HG02623 (cell line): ENCODE results near the gene ADAMTS13.

Experiments
- ATAC-seq: cut with Tn5 transposase; IDR thresholded peaks from one replicate; pipeline ENCODE4 v1.9.1; 2021; ENCODE audit warnings: moderate library complexity; ENCODE audit not compliant: unreplicated experiment

The ADAMTS13 gene

DNA sequence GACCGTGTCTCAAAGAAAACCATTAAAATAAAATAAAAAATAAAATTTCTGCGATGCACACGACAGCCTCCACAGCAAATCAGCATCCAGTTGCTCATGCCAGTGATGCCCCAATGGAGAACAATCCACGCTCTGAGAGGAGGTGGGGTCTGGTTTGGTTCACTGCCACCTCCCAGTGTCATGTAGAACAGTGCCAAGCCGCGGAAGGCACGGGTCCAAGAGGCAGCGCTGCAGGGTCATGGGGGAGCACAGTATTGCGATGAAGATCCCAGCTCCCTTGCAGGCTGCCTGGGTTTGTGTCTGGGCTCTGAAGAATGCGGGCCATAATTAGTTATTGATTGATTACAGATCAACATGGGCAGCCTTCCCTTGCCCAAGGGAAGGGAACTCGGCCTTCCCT is 31.5 kb downstream of the ADAMTS13 start:
- no peak for ATAC-seq

DNA sequence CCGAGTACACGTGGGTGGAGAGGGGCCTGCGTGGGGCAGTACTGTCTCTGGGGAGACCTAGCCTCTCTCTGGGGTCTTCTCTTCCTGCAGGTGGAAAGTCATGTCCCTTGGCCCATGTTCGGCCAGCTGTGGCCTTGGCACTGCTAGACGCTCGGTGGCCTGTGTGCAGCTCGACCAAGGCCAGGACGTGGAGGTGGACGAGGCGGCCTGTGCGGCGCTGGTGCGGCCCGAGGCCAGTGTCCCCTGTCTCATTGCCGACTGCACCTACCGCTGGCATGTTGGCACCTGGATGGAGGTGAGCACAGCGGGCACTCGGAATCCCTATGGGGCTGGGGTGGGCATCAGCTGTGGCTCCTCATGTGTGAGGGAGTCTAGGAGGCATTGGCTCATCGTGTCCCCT is 32.2 kb downstream of the ADAMTS13 start:
- ATAC-seq = no peak

DNA sequence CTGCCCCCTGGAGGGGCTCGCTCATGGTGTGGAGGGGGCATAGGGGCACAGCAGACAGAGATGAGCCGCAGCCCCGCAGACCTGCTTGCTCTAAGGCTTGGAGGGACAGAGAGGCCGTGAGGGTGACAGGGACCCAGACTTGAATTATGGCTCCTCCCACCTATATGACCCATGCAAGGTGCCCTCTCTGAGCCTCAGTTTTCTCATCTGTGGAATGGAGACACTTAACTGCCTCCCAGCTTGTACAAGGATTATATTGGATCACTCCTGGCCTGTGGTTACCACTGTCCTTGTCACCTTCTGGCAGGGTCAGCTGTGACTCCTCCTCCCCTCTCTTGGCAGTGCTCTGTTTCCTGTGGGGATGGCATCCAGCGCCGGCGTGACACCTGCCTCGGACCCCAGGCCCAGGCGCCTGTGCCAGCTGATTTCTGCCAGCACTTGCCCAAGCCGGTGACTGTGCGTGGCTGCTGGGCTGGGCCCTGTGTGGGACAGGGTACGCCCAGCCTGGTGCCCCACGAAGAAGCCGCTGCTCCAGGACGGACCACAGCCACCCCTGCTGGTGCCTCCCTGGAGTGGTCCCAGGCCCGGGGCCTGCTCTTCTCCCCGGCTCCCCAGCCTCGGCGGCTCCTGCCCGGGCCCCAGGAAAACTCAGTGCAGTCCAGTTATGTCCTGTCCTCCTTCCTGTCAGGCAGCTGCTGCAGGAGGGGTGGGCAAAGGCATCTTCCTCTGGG is 32.9 kb downstream of the ADAMTS13 start:
- no peak for ATAC-seq

DNA sequence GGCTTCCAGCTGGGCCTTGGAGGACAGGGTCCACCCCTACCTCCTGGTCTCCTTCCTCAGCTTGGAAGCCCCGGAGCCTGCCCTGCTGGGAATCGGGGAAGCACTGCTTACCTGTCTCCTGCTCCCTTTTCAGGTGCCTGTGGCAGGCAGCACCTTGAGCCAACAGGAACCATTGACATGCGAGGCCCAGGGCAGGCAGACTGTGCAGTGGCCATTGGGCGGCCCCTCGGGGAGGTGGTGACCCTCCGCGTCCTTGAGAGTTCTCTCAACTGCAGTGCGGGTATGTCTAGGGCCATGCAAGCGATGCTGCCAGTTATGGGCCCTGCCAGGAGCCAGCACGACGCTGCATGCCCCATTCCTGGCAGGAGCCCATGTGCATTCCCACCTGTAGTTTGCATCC is 33.8 kb downstream of the ADAMTS13 start:
- no peak for ATAC-seq

DNA sequence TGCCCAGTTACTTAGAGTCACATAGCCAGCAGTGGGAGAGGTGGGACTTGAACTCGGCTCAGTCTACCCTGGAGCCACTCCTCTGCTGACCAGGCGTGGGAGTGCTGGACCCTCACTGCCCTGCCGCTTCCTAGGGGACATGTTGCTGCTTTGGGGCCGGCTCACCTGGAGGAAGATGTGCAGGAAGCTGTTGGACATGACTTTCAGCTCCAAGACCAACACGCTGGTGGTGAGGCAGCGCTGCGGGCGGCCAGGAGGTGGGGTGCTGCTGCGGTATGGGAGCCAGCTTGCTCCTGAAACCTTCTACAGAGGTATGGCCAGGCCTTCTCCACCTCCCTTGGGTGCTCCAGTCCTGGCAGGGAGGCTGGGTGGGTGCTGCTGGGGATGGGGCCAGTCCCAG is 34.2 kb downstream of the ADAMTS13 start:
- no peak for ATAC-seq

DNA sequence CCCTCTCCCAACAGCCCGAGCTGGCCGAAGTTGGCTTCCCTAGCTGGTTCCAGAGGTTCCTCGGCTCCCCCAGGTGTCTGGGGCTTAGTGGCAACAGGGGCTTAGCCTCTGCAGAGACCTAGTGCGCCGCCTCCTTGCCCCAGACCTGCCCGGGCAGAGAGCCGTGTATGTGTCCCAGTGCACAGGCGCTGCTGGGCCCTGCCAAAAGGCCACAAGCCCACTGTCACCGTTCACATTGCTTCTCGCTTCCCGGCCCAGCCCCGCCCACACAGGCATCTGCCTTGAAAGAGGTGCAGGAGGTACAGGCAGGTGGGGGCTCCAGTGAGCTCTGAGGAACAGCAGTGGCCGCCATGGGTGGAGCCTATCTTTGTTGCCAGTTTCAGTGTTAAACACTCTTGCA is 35.1 kb downstream of the ADAMTS13 start:
- no peak for ATAC-seq

DNA sequence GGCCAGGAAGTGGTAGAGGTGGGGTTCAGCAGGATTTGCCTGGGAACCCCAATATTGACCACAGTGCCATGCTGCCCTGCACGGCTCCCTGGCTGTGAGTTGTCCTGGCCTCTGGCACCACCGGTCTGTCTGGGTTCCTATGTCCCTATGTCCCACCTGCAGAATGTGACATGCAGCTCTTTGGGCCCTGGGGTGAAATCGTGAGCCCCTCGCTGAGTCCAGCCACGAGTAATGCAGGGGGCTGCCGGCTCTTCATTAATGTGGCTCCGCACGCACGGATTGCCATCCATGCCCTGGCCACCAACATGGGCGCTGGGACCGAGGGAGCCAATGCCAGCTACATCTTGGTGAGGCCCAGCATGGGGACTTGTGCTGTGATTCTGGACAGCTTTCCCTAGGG is 35.6 kb downstream of the ADAMTS13 start:
- no peak for ATAC-seq

DNA sequence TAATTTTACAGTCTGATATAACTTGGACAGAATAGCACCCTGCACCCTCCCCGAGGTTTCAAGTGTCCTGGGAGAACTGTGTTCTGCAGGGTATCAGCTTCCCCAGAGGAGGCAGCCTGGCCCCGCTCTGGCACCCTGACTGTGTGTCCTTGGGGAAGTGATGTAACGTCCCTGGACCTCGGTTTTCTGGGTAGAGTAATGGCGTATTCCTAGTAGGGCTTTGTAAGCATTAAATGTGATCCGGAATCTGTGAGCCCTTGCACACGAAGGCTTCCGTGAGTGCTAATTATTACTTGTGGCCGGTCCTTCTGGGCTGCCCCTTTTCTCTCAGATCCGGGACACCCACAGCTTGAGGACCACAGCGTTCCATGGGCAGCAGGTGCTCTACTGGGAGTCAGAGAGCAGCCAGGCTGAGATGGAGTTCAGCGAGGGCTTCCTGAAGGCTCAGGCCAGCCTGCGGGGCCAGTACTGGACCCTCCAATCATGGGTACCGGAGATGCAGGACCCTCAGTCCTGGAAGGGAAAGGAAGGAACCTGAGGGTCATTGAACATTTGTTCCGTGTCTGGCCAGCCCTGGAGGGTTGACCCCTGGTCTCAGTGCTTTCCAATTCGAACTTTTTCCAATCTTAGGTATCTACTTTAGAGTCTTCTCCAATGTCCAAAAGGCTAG is 36.6 kb downstream of the ADAMTS13 start:
- no peak for ATAC-seq

DNA sequence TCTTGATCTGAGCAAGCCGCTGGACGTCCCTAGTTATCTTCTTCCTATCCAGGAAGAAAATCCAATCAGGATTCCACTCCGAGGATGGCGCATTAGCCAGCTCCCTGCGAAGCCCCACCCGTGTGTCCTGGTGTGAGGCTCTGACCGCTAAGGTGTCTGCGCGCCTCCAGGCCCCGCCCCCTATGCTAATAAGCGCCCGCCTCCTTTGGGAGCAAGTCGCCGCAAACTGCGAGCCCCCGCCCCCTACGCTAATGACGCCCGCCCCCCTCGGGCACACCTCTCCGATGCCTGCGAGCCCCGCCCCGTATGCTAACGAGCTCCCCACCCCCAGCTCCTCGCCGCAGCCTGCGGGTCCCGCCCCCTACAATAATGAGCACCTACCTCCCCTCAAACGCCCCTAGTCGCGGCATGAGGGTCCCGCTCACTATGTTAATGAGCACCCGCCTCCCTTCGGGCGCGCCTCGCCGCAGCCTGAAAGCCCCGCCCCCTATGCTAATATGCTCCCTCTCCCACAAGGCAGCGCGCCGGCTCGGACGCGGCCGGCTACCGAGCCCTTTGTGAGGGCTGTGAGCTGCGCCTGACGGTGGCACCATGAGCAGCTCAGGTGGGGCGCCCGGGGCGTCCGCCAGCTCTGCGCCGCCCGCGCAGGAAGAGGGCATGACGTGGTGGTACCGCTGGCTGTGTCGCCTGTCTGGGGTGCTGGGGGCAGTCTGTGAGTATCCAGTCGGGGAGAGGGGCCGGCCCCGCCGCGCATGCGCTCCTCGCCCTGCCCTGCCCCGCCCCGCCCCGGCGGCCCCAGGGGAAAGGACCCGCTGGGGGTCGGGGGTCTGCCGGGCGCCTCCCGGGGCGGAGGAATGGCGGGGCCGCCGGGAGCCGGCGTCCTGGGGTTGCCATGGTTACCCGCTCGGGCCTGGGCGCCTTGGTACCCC is 37.6 kb downstream of the ADAMTS13 start, which contains the start of gene CACFD1:
CACFD1 (plus strand) TSS at position 503 of the 929 bp plus-strand sequence; CDS start at position 592, 89 bp downstream.
- peak; percentile 70 for ATAC-seq

DNA sequence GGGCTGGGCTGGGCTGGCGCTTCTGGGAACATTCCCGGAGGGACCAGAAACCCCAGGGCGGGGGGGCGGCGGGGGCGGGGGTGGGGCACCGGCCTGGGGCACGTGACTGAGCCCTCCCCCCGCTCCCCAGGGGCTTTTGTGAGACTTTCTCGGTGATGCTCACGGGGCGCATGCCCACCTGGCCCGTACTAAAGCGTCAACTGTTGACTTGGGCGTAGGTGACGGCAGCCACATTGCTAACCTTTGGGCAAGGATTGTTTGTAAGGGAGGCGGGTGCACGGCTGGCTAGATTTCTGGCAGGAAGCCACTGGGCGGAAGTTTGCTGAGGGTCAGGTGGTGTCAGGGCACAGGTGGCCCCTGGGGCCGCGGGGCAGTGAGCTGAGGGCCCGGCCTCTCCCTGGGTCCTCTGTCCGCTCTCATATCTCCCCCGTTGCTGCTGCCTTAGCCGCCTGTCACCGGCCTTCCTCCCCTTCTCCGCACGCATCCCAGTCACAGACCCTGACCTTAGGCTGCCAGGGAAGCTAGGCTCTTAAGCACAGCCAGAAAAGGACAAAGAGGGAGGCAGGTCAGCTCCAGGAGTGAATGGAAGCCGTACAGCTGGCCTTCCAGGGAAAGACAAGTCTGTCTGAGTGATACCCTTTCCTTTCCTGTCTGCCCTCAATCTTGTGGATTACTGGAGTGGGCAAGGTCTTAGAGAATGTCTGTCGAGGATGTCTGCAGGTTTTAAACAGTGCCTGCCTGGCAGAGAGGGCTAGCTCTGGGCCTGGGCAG is 38.4 kb downstream of the ADAMTS13 start:
- peak; percentile 14 for ATAC-seq

DNA sequence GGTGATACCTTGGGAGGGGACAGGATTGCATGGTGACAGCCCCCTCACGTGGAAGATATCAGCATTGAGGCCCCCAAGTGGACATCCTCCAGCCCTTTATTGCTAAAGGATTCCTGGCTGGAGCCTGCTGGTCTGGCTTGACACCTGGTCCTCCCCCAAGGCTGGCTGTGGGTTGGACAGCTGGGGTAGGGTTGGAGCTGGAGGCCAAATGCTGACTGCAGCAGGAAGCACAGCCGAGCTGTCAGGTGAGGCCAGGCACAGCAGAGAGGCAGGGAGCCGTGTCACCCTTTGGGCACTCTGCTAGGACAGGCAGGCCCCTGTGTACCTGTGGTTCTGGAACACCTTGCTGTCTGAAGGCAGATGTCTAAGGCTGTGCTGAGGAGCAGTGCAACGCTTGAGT is 39.8 kb downstream of the ADAMTS13 start:
- ATAC-seq = no peak

DNA sequence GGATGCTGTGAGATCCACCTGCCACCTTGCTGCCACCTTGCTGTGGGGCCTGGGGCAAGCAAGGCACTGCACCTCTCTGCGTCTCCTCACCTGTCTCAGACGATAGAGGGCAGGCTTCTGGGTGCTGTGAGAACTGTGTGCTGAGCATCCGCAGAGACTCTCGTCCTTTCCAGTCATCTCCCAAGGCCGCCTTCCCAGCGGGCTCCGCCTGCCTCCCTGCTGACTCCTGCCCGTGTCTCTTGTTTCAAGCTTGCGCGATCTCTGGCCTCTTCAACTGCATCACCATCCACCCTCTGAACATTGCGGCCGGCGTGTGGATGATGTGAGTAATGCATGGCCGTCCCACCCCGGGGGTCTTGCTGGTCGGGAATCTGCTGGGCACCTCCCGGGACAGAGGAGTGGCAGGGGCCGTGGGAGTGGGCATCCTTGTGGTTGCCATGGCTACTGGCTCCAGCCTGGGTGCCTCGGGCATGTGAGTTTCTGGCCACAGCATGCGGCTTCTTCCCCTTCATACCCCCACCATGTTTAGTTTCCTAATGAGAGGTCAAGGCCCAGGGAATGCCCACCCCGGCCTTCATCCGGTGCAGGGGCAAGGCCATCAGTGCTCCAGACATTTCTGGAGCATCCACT is 41.2 kb downstream of the ADAMTS13 start:
- no peak for ATAC-seq

DNA sequence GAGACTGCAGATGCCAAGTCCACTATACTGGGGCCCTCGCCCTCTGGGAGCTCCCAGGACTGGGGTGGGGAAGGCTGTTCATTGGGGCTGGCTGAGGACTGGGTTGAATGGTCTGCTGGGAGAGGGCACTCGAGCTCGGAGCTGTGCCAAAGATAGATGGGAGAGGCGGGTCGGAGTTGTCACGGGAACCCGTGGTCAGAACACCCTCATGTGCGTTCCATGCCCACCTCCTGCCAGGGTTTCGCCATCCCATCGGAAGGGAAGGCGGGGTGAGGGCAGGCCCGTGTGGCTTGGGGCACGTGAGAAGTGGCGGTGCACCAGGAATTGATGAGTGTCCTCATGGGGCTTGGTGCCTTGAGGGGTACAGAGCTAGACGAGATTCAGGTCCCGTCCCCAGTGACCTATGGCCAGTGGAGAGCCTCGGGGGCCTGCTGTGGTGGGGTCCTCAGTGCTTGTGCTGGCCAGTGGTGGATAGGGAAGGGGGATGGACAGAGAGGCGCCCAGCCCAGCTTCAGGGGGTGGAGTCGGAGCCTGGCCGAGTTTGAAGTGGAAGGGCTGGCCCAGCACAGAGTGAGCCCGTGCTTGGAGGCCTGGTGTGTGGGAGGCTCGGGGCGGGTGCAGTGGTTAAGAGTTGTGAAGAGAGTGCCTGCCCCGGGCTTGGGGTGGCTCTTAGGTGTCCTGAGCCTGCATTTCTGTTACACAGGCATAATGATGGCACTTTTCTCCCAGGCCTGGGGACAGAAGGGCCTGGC is 41.9 kb downstream of the ADAMTS13 start:
- ATAC-seq = no peak

DNA sequence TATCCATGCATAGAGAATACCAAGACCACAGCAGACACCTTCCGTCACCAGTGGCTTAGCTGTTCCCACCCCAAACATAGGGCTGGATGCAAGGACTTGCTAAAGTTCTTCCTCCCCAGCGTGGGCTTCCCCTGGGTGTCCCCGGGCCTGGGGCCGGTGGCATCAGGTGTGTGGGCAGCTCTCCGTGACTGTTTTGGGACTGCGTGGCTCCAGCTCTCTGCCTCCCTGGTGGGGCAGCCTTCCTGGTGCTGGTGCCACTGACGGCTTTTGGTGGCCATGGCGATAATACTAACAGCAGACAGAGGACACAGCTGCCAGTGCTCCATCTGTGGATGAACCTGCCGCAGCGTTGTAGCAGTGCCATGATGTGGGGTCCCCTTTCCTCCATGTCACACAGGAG is 42.5 kb downstream of the ADAMTS13 start:
- ATAC-seq = no peak

DNA sequence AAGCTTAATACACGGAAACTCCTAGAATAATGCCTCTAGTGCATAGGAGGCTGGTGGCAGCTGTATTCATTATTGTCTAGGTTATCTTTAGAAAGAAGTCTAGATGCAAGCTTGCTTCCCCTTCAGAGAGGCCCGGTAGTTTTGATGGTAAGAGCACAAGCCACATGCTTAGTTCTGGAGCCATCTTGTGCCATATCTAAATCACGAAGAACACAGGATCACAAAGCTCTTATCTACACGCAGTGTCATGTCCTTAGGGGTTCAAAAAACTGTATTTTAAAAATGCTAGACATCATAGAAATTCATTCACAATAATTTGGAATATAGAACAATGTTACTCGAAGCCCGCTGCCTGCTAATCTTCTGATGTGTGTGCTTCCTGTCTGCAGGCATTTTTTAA is 43.8 kb downstream of the ADAMTS13 start:
- ATAC-seq = no peak

DNA sequence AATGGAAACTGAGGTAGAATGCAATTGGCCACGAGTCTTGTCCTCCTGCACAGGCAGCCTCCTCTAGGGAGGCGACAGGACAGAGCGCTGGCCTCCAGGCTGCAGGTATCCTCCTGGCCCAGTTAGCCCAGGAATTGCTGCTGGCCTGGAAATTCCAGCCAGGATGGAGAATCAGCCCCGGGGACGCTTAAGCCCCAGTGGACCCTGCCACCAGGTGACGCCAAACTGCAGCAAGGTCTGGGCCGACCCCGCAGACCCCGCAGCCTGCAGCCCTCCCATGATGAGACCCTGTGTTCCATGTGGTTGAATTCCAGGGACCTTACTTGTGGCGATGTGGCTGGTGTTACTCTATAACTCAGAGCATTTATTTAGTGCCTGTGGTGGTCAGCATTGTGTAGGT is 44.9 kb downstream of the ADAMTS13 start:
- no peak for ATAC-seq

DNA sequence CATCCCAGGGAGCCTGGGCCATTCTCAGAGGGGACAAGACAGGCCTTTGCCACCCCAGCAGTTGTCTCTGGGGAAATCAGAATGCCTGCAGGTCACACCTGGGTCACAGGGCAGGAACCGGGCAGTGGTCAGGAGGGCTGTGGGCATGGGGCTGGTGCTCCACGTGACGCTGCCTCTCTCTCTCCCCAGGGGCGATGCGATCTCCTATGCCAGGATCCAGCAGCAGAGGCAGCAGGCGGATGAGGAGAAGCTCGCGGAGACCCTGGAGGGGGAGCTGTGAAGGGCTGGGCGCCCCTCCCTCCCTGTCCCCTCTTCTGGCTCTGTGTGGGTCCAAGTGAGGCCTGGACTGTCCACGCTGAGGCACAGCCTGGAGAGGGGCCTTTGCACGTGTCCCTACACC is 46.2 kb downstream of the ADAMTS13 start:
- ATAC-seq = no peak

DNA sequence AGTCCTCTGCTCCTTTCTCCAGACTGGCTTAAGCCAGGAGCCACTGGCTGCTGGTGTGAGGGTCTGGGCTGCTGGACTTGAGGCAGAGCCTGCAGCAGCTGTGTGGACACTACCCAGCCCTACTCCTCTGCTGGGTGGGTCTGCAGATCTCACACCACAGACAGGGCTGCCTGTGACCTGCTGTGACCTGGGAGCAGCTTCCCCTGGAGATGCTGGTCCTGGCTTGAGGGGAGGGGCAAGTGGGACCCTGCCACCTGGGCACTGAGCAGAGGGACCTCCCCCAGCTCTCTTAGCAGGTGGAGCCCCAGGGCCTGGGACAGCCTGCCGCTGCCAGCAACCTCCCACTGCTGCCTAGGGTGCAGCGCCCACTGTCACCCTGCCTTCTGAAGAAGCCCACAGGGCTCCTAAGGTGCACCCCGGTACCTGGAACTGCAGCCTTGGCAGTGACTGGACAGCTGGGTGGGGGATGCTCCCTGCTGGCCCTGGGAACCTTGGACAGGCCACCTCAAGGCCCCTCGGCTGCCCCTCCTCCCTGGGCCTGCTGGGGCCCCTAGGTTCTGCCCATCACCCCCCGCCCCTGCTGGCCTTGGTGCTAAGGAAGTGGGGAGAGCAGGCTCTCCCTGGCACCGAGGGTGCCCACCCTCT is 46.7 kb downstream of the ADAMTS13 start:
- no peak for ATAC-seq

DNA sequence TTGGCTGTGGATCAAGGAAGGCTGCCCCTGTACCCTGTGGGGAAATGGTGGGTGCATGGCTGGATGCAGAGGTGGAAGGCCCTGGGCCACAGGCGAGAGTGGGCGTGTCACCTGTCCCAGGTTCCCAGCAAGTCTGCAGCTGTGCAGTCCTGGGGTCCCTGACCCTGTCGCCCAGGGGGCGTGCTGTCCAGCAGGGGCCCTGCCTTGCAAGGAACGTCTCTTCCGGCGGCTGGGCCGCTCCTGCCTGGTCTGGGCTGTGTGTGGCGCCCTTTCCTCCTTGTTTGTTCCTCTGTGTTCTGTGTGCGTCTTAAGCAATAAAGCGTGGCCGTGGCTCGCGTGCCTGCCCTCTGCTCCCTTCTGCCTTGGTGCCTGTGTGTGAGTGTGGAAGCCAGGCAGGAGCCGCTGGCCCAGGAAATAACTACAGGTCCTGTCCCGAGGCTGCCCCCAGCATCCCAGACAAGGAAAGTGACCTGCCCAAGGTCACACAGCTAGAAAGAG is 48.3 kb downstream of the ADAMTS13 start:
- no peak for ATAC-seq
